ENCODE results near the gene ADGRV1.

ADGRV1 gene

DNA sequence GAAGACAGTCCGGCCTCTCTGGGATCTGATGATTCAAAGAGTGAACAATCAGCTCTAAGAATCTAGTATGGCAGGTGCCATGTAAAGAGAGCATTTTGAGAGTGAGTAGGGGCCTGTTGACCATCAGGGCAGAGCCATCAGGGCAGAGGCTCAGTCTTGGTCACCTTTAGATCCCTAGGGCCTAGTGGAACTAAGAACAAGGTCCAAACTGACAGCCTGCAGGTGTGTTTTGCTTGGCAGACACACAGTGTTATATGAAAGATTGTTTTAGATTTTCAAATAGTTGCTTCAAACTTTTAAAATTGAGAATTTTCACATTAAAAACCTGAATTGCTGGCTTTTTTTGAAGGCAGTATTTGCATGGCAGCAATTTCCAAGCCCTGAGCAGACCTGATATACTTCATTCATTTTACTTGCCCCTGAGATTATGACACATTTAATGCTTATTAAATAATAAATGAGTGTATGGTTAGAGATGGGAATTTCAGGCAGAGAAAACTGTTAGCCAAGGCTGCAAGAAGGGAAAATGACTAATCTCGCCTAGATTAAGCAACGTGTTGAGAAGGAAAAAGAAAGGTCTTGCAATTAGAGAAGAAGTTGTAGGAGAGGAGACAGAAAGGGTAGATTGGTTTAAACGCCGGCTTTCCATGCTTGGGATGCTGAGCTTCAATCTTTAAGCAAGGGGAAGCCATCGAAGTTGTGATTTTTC is 544.9 kb downstream of the ADGRV1 start:
- no peak for DNase-seq (ENCODE audit: low read depth)
- TF ChIP-seq, protein P1, sequence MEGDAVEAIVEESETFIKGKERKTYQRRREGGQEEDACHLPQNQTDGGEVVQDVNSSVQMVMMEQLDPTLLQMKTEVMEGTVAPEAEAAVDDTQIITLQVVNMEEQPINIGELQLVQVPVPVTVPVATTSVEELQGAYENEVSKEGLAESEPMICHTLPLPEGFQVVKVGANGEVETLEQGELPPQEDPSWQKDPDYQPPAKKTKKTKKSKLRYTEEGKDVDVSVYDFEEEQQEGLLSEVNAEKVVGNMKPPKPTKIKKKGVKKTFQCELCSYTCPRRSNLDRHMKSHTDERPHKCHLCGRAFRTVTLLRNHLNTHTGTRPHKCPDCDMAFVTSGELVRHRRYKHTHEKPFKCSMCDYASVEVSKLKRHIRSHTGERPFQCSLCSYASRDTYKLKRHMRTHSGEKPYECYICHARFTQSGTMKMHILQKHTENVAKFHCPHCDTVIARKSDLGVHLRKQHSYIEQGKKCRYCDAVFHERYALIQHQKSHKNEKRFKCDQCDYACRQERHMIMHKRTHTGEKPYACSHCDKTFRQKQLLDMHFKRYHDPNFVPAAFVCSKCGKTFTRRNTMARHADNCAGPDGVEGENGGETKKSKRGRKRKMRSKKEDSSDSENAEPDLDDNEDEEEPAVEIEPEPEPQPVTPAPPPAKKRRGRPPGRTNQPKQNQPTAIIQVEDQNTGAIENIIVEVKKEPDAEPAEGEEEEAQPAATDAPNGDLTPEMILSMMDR (conservative IDR thresholded peaks at IDR 0.05; ENCODE audit: low read depth, low read length), result no peak
- H3K4me3 ChIP-seq (ENCODE audit: low read length), result no peak overlapping the region

DNA sequence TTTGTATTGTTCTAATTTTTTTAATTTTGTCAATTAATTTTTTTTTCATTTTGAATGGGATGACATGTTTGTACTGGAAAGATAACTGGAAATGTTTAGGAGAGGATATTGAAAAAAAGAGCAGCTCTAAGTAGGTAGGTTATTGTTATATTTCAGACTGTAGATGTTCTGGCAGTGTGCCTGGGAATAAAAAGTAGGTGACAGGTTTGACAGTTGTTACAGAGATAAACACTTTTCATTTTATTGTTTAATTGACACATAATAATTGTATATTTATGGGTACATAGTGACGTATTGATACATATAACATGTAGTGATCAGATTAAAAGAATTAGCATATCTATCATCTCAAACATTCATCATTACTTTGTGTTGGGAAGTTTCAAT is 545.5 kb downstream of the ADGRV1 start:
- no peak for DNase-seq (ENCODE audit: low read depth)
- no peak overlapping the region for H3K4me3 ChIP-seq (ENCODE audit: low read length)
- TF ChIP-seq, protein P1 (conservative IDR thresholded peaks at IDR 0.05; ENCODE audit: low read depth, low read length), result no peak

DNA sequence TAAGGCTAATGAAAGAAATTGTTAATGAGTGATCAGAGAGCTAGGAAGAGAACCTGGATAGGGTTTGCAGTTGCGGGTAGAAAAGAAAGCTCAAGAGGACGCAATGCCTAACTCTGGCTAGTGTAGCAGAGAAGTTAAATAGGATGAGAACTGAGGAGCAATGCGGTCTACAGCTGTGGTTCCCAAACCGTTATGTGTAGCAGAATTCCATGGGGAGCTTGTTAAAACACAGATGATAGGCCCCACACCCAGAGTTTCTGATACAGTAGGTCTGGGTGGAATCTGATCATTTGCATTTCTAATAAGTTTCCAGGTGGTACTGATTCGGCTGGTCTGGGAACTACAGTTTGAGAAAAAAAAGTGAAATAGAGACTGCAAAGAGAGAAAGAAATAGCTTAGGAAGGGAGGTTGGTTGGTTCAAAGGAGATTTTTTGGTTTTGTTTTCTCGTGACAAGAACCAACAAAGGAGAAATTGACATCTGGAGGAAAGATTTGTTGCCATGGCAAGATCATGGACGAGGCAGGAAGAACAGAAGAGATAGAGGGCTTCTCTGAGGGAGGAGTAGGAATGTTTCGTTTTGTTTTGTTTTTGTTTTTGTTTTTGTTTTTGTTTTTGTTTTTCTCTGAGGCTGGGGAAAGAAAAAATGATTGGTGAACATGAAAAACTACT is 548.4 kb downstream of the ADGRV1 start:
- TF ChIP-seq, protein P1 (conservative IDR thresholded peaks at IDR 0.05; ENCODE audit: low read depth, low read length), result no peak
- DNase-seq (ENCODE audit: low read depth), result no peak
- H3K4me3 ChIP-seq (ENCODE audit: low read length), result no peak overlapping the region

DNA sequence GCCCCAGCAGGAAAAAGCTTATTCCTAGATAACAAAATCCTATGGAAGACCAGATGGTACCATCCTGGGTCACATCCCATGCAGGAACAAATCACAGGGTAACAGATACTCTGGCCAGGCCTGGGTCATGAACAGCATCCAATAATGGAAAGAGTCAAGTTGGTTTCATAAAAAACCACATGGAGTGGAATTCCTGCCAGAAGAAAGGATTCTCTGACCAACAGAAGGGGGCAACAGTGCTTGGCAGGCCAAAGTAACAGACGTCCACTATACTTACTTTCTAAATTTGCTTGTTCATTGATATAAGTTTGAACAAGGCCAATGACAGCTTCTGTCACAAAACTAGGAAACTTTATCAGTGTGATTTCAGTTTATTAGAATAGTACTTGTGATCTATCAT is 551.0 kb downstream of the ADGRV1 start:
- no peak for DNase-seq (ENCODE audit: low read depth)
- TF ChIP-seq, protein P1 (conservative IDR thresholded peaks at IDR 0.05; ENCODE audit: low read depth, low read length), result peak; percentile 21
- no peak overlapping the region for H3K4me3 ChIP-seq (ENCODE audit: low read length)

DNA sequence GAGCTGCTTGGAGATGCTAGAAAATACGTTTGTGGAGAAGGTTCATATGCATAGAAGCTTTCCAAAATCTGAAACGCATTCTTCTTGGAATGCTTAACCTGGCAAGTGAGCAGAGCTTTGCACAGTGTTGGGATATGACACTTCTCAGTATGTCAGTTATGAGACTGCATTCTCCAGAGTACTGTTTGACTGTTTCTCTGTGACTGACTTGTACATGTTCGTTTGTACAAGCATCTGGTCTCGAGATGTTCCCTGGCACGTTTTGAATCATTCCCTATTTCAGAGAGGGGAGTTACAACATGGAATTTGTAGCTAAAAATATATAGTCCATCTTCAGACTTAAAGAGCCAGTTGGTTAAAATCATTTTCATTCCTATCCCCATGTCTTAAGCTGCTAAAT is 552.1 kb downstream of the ADGRV1 start:
- TF ChIP-seq, protein P1 (conservative IDR thresholded peaks at IDR 0.05; ENCODE audit: low read depth, low read length), result no peak
- no peak overlapping the region for H3K4me3 ChIP-seq (ENCODE audit: low read length)
- no peak for DNase-seq (ENCODE audit: low read depth)

DNA sequence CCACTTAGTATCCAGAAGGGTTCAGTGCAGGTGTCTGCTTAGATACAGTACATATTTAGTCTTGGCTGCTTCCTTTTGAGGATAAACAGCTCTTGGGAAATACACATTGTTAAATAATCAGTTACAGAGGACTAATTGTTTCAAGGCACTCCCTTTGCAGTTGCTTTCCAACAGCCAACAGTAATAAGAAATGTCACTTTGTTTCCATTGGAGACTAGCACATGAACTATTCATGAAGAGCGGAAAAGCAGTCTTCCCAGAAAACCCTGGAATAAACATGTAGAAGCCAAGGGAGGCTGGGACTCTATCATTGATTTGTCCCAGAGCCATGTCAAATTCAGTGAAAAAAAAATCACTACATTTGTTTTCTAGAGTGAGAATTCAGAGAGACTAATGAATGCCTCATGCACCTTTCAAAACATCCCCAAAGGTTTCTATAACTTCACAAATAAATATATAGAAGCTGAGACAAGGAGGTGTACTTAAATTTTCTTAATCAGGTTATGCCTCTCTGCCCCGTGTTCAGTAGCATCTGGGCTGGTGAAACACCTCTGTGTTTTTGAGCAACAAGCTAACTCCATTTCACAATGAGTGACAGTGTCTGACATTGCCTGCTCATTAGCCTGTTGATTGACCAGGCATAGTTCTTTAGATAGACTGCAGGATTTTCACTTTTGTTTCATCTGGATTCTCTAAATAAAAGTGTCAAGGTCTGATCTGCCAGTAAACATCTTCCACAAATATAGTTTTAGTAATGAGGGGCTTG is 553.1 kb downstream of the ADGRV1 start:
- no peak for DNase-seq (ENCODE audit: low read depth)
- H3K4me3 ChIP-seq (ENCODE audit: low read length), result no peak overlapping the region
- TF ChIP-seq, protein P1 (conservative IDR thresholded peaks at IDR 0.05; ENCODE audit: low read depth, low read length), result no peak

Data from retinal pigment epithelial cell (primary cell).